RCC 7860 (cell line): ENCODE results near the gene MSL3.
A peak's percentile ranks its signal among the peaks of the same experiment; 100 is the strongest.

ENCODE experiments used
- DNase-seq: peaks from one replicate; pipeline ENCODE4 v3.0.0-alpha.2; 2015; ENCODE audit warnings: low spot score
- FAIRE-seq: peaks from 2 replicates; lab custom pipeline; 2012; peaks lifted over from hg19 to GRCh38; lab: Jason Lieb, UNC

Gene MSL3

GRCh38 chrX:11757719-11758399 is at the start of gene MSL3:
Gene MSL3, plus strand, starts transcription at chrX:11758237. Its CDS starts 27 bp downstream, at chrX:11758264.
- DNase-seq: peak; percentile 45
- FAIRE-seq: no peak

- DNase-seq: no peak
- no peak for FAIRE-seq
These were observed 35.7 kb upstream of the MSL3 start for GRCh38 chrX:11722304-11722703.

GRCh38 chrX:11724122-11725017 is 33.7 kb upstream of the MSL3 start:
- FAIRE-seq: peak; percentile 80

GRCh38 chrX:11725631-11726442 is 32.2 kb upstream of the MSL3 start:
- DNase-seq (no peak), FAIRE-seq (no peak)

More at GRCh38 chrX:11724122-11725017, 33.7 kb upstream of the MSL3 start:
- DNase-seq: peak; percentile 12

GRCh38 chrX:11728556-11728955 is 29.5 kb upstream of the MSL3 start:
- DNase-seq: no peak
- no peak for FAIRE-seq

GRCh38 chrX:11733614-11734013 is 24.4 kb upstream of the MSL3 start:
- DNase-seq (no peak), FAIRE-seq (no peak)

- FAIRE-seq (no peak), DNase-seq (no peak)
These were observed 18.3 kb upstream of the MSL3 start for GRCh38 chrX:11739776-11740175.

- FAIRE-seq (no peak), DNase-seq (no peak)
These were observed 17.2 kb upstream of the MSL3 start for GRCh38 chrX:11740794-11741193.

- DNase-seq (no peak), FAIRE-seq (no peak)
These were observed 16.5 kb upstream of the MSL3 start for GRCh38 chrX:11741574-11741973.

GRCh38 chrX:11745881-11746280 is 12.2 kb upstream of the MSL3 start:
- FAIRE-seq (no peak), DNase-seq (no peak)

GRCh38 chrX:11750046-11750445 is 8.0 kb upstream of the MSL3 start:
- no peak for DNase-seq
- FAIRE-seq: no peak

- FAIRE-seq: no peak
These were observed 7.3 kb upstream of the MSL3 start for GRCh38 chrX:11750694-11751093.

GRCh38 chrX:11751261-11751660 is 6.8 kb upstream of the MSL3 start:
- no peak for FAIRE-seq
- no peak for DNase-seq

More at GRCh38 chrX:11750694-11751093, 7.3 kb upstream of the MSL3 start:
- no peak for DNase-seq

- DNase-seq (no peak), FAIRE-seq (no peak)
These were observed 4.4 kb upstream of the MSL3 start for GRCh38 chrX:11753668-11754067.

GRCh38 chrX:11754958-11755645 is 2.9 kb upstream of the MSL3 start:
- no peak for FAIRE-seq

GRCh38 chrX:11755724-11756123 is 2.3 kb upstream of the MSL3 start:
- DNase-seq (no peak), FAIRE-seq (no peak)

More at GRCh38 chrX:11754958-11755645, 2.9 kb upstream of the MSL3 start:
- no peak for DNase-seq

- no peak for DNase-seq
These were observed 1.4 kb upstream of the MSL3 start for GRCh38 chrX:11756354-11757318.

GRCh38 chrX:11757397-11757718 is 679 bp upstream of the MSL3 start:
- DNase-seq: no peak
- no peak for FAIRE-seq

More at GRCh38 chrX:11756354-11757318, 1.4 kb upstream of the MSL3 start:
- no peak for FAIRE-seq

GRCh38 chrX:11758400-11759171 is 549 bp downstream of the MSL3 start:
- FAIRE-seq (no peak), DNase-seq (peak; percentile 58)
